ENCODE data around the gene NMNAT2. TPM values are rescaled to one million over a fixed set of nuclear protein-coding genes. Genes with fewer than 3 reads are reported as not detected.

The NMNAT2 gene
- total and polyA plus RNA-seq, 7 donors = 0.04 to 0.61 (median 0.38) TPM

DNA sequence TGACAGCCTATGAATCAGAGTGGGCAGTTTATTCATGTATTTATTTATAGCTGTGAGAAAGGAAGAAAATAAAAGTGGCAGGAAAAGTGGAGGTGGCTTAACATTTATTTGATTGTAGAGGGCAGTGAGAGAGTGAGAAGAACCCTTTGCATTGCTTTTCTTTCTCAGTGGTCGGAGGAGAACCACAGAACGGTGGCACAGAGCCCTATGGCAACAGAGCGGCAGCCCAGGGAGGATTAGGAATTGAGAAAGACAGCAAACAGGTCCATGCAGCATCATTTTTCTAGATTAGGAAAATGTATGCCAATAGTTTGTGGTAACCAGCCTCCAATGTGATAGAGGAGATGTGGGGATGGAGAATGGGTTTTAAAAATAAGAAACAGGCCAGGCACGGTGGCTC is 53.1 kb downstream of the NMNAT2 start:
- Histone ChIP-seq H3K27me3 (ENCODE audit: insufficient read depth in 3 of 3, low read length in 2 of 3) (peaks cover 0 to 5% (median 0%) of the 10 kb centered on the region in 3 donors), H3K36me3 (ENCODE audit: insufficient read depth in 1 of 2, low read depth in 1 of 2) (no peaks in the 10 kb centered on the region), H3K4me1 (no peaks in the 10 kb centered on the region), H3K9me3 (no peaks in the 10 kb centered on the region), H3K27ac (no peak overlapping the region), H3K4me3 (no peak overlapping the region)
- 77 to 88% (median 83%) methylated on average over 4 of the region's 4 CpGs for WGBS, 3 donors
- ATAC-seq (no peak), DNase-seq (no peak)
- no peak for TF ChIP-seq CTCF (IDR thresholded peaks at IDR 0.05)
- intact Hi-C loops (cut with DNase I) = no loop called here

- Histone ChIP-seq H3K27ac (no peak overlapping the region), H3K4me3 (no peak overlapping the region), H3K36me3 (ENCODE audit: insufficient read depth in 1 of 2, low read depth in 1 of 2) (no peaks in the 10 kb centered on the region), H3K9me3 (no peaks in the 10 kb centered on the region), H3K4me1 (no peaks in the 10 kb centered on the region), H3K27me3 (ENCODE audit: insufficient read depth in 3 of 3, low read length in 2 of 3) (peaks cover 0 to 2% (median 0%) of the 10 kb centered on the region in 3 donors)
- DNase-seq (no peak), ATAC-seq (no peak)
- no peak for TF ChIP-seq CTCF (IDR thresholded peaks at IDR 0.05)
- WGBS, 3 donors = 89 to 94% (median 91%) methylated on average over 3 of the region's 3 CpGs
- intact Hi-C loops (cut with DNase I) = no loop called here
Observed at GRCh38 chr1:183363972-183364371, 54.2 kb downstream of the NMNAT2 start.

- intact Hi-C loops (cut with DNase I) = no loop called here
Observed at GRCh38 chr1:183361081-183361480, 57.1 kb downstream of the NMNAT2 start.

DNA sequence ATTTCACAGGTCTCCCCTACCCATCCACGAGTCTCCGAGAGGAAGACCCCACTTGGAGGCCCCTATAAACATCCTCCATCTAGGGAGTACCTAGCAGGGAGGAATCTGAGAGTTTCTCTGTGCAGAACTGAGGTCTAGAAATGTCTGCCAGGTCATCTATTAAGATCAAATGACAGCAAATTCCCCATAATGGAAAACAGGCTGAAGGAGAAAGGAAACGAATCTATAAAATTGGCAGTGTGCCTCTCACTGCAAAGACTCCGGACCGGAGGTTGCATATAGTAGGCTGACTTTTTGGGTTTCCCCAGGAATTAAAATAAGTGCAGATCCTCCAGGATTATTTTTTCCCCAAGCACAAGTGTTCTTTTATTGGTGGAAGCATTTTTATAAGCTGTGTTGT is 57.7 kb downstream of the NMNAT2 start:
- ATAC-seq (no peak), DNase-seq (no peak)
- no peaks in the 10 kb centered on the region for H3K4me1 ChIP-seq
- no peaks in the 10 kb centered on the region for H3K9me3 ChIP-seq
- no peak overlapping the region for H3K27ac ChIP-seq
- intact Hi-C loops (cut with DNase I) = no loop called here
- no peak for TF ChIP-seq CTCF (IDR thresholded peaks at IDR 0.05)
- WGBS, 3 donors = 42 to 49% (median 44%) methylated on average over 5 of the region's 5 CpGs
- peaks cover 0 to 2% (median 0%) of the 10 kb centered on the region in 3 donors for H3K27me3 ChIP-seq (ENCODE audit: insufficient read depth in 3 of 3, low read length in 2 of 3)
- H3K4me3 ChIP-seq = no peak overlapping the region
- no peaks in the 10 kb centered on the region for H3K36me3 ChIP-seq (ENCODE audit: insufficient read depth in 1 of 2, low read depth in 1 of 2)

More at GRCh38 chr1:183361081-183361480, 57.1 kb downstream of the NMNAT2 start:
- Histone ChIP-seq H3K27me3 (ENCODE audit: insufficient read depth in 3 of 3, low read length in 2 of 3) (peaks cover 0 to 2% (median 0%) of the 10 kb centered on the region in 3 donors), H3K36me3 (ENCODE audit: insufficient read depth in 1 of 2, low read depth in 1 of 2) (no peaks in the 10 kb centered on the region), H3K4me1 (no peaks in the 10 kb centered on the region), H3K27ac (no peak overlapping the region), H3K9me3 (no peaks in the 10 kb centered on the region), H3K4me3 (no peak overlapping the region)
- ATAC-seq = no peak
- DNase-seq = no peak
- 64 to 76% (median 67%) methylated on average over 4 of the region's 4 CpGs for WGBS, 3 donors
- TF ChIP-seq CTCF (IDR thresholded peaks at IDR 0.05) = no peak

GRCh38 chr1:183356534-183357182 is 61.5 kb downstream of the NMNAT2 start:
- Histone ChIP-seq H3K27ac (no peak overlapping the region), H3K27me3 (ENCODE audit: insufficient read depth in 3 of 3, low read length in 2 of 3) (peaks cover 0 to 2% (median 0%) of the 10 kb centered on the region in 3 donors), H3K9me3 (no peaks in the 10 kb centered on the region), H3K4me1 (no peaks in the 10 kb centered on the region), H3K36me3 (ENCODE audit: insufficient read depth in 1 of 2, low read depth in 1 of 2) (no peaks in the 10 kb centered on the region), H3K4me3 (no peak overlapping the region)
- TF ChIP-seq CTCF (IDR thresholded peaks at IDR 0.05) = no peak
- 69 to 82% (median 78%) methylated on average over 6 of the region's 6 CpGs for WGBS, 3 donors
- DNase-seq (no peak), ATAC-seq (no peak)
- intact Hi-C loops (cut with DNase I) = no loop called here
